Fibroblast of lung (primary cell): ENCODE measurements around the gene MEDAG. TPM values are rescaled to one million over a fixed set of nuclear protein-coding genes. Genes with fewer than 3 reads are reported as not detected.

Experiments
- DNase-seq, 2 donors: peaks; one replicate each; pipeline versions ENCODE4 v3.0.0 to v3.0.0-alpha.2; 2010; ENCODE audit warnings: low read depth in 2 of 2
- H2AFZ ChIP-seq: 2 replicates; pipeline ENCODE4 v1.5.1; 2012; ENCODE audit warnings: low read length, control low read depth, inconsistent platforms
- H3K27ac ChIP-seq: 2 replicates; pipeline ENCODE4 v1.5.1; 2011; ENCODE audit warnings: low read length, control low read depth; ENCODE audit not compliant: insufficient read depth
- H3K27me3 ChIP-seq: 2 replicates; pipeline ENCODE4 v1.5.1; 2011; ENCODE audit warnings: mild to moderate bottlenecking, low read length; ENCODE audit not compliant: control insufficient read depth, insufficient read depth
- H3K36me3 ChIP-seq: 2 replicates; pipeline ENCODE4 v1.5.1; 2011; ENCODE audit warnings: low read length; ENCODE audit not compliant: control insufficient read depth, insufficient read depth
- H3K4me1 ChIP-seq: 2 replicates; pipeline ENCODE4 v1.5.1; 2011; ENCODE audit warnings: low read length; ENCODE audit not compliant: control insufficient read depth, insufficient read depth; ENCODE audit errors: extremely low read depth
- H3K4me2 ChIP-seq: 2 replicates; pipeline ENCODE4 v1.5.1; 2011; ENCODE audit warnings: low read length, control low read depth; ENCODE audit not compliant: insufficient read depth; ENCODE audit errors: extremely low read depth
- H3K4me3 ChIP-seq, 4 experiments: fragments of 200-600 bp in 1 of 4; sonication (generic) in 1 of 4; replicated peaks in 1 of 4; 2 replicates each; pipeline ENCODE4 v1.5.1; 2011 to 2016; ENCODE audit warnings: low read length in 4 of 4, low read depth in 3 of 4, mild to moderate bottlenecking in 3 of 4, control low read depth in 2 of 4, inconsistent platforms in 1 of 4, mixed read lengths in 1 of 4; ENCODE audit not compliant: insufficient read depth in 1 of 4; ENCODE audit errors: control extremely low read depth in 1 of 4
- H3K79me2 ChIP-seq: 2 replicates; pipeline ENCODE4 v1.5.1; 2012; ENCODE audit warnings: mild to moderate bottlenecking, low read length, inconsistent platforms; ENCODE audit not compliant: control insufficient read depth, insufficient read depth
- H3K9ac ChIP-seq: 2 replicates; pipeline ENCODE4 v1.5.1; 2011; ENCODE audit warnings: mild to moderate bottlenecking, low read length, control low read depth; ENCODE audit not compliant: insufficient read depth
- H3K9me3 ChIP-seq: 2 replicates; pipeline ENCODE4 v1.5.1; 2012; ENCODE audit warnings: low read depth, low read length; ENCODE audit not compliant: control insufficient read depth, insufficient read depth
- H4K20me1 ChIP-seq: 2 replicates; pipeline ENCODE4 v1.5.1; 2011; ENCODE audit warnings: low read length; ENCODE audit not compliant: control insufficient read depth, insufficient read depth; ENCODE audit errors: extremely low read depth
- EZH2 ChIP-seq: IDR thresholded peaks from 2 replicates; pipeline ENCODE4 v1.5.1; 2012; ENCODE audit warnings: low read length, control low read depth, mild to moderate bottlenecking; ENCODE audit errors: missing control alignments
- polyA plus RNA-seq, 2 donors: library from polyadenylated mRNA; depleted of rRNA in 1 of 2; stranded (reverse) in 1 of 2; unstranded in 1 of 2; fragments of >200 nt; gene quantifications; 2 replicates each; pipeline ENCODE4 v1.2.1, GENCODE V29; 2011 to 2012; ENCODE audit warnings: missing spikeins in 1 of 2
- total RNA-seq: library from RNA; depleted of rRNA; stranded (reverse); fragments of >200 nt; gene quantifications from 2 replicates; pipeline ENCODE4 v1.2.1, GENCODE V29; 2014
- TF ChIP-seq, protein P1 (sequence below), 2 donors: IDR thresholded peaks in 1 of 2; conservative IDR thresholded peaks in 1 of 2; 1 replicate in 1 of 2; 2 replicates in 1 of 2; pipeline ENCODE4 v1.5.1; 2011 to 2012; ENCODE audit warnings: low read length in 2 of 2, control low read depth in 1 of 2, inconsistent platforms in 1 of 2, low read depth in 1 of 2, mild to moderate bottlenecking in 1 of 2

Gene MEDAG
- total and polyA plus RNA-seq, 2 donors (not counting 1 experiment from before 2014, with no cell fraction given) = 11.2 to 99.8 TPM

GRCh38 chr13:30874111-30874510 is 32.0 kb upstream of the MEDAG start:
- DNase-seq = no peak
- H3K4me1 ChIP-seq = peaks cover 42% of the 10 kb centered on the region
- no peaks in the 10 kb centered on the region for H3K36me3 ChIP-seq
- no peaks in the 10 kb centered on the region for H3K27me3 ChIP-seq
- H3K79me2 ChIP-seq = no peaks in the 10 kb centered on the region
- no peaks in the 10 kb centered on the region for H4K20me1 ChIP-seq
- no peaks in the 10 kb centered on the region for H3K9me3 ChIP-seq
- H3K4me3 ChIP-seq = no peak overlapping the region
- no peak for TF ChIP-seq EZH2
- TF ChIP-seq, protein P1, sequence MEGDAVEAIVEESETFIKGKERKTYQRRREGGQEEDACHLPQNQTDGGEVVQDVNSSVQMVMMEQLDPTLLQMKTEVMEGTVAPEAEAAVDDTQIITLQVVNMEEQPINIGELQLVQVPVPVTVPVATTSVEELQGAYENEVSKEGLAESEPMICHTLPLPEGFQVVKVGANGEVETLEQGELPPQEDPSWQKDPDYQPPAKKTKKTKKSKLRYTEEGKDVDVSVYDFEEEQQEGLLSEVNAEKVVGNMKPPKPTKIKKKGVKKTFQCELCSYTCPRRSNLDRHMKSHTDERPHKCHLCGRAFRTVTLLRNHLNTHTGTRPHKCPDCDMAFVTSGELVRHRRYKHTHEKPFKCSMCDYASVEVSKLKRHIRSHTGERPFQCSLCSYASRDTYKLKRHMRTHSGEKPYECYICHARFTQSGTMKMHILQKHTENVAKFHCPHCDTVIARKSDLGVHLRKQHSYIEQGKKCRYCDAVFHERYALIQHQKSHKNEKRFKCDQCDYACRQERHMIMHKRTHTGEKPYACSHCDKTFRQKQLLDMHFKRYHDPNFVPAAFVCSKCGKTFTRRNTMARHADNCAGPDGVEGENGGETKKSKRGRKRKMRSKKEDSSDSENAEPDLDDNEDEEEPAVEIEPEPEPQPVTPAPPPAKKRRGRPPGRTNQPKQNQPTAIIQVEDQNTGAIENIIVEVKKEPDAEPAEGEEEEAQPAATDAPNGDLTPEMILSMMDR (conservative IDR thresholded peaks at IDR 0.05 in 1 of 2, IDR thresholded peaks at IDR 0.05 in 1 of 2; ENCODE audit: low read depth in 1 of 2, low read length in 2 of 2) = no peak
- no peak overlapping the region for H3K4me2 ChIP-seq
- no peak overlapping the region for H2AFZ ChIP-seq
- no peak overlapping the region for H3K9ac ChIP-seq
- peak overlapping the region; percentile 97 for H3K27ac ChIP-seq

- Histone ChIP-seq H4K20me1 (no peaks in the 10 kb centered on the region), H3K36me3 (no peaks in the 10 kb centered on the region), H3K4me3 (no peak overlapping the region), H3K27me3 (no peaks in the 10 kb centered on the region), H2AFZ (no peak overlapping the region), H3K4me2 (no peak overlapping the region), H3K9ac (no peak overlapping the region), H3K4me1 (peaks cover 40% of the 10 kb centered on the region), H3K9me3 (no peaks in the 10 kb centered on the region), H3K79me2 (no peaks in the 10 kb centered on the region), H3K27ac (no peak overlapping the region)
- DNase-seq = no peak
- no peak for TF ChIP-seq EZH2
- TF ChIP-seq, protein P1 (conservative IDR thresholded peaks at IDR 0.05 in 1 of 2, IDR thresholded peaks at IDR 0.05 in 1 of 2; ENCODE audit: low read depth in 1 of 2, low read length in 2 of 2) = no peak
Measured at GRCh38 chr13:30874561-30874960, 31.5 kb upstream of the MEDAG start.

DNA sequence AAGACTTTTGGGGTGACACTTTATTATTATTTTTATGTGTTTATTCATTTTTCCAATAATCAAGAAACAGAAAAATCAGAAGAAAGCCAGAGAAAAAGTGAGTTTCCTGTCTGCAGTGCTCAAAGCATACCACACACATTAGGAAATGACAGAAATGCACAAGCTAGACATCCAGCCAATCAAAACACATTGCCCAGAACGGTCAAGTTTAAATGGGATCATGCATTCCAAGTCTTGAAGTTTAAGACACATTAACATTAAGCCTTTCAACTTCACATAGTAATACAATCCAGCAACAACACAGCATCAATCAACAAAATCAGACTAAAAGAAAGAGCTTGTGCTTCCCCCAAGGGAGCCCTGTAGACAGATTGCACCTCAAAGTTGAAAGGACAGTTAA is 28.7 kb upstream of the MEDAG start:
- Histone ChIP-seq H3K4me2 (no peak overlapping the region), H3K36me3 (no peaks in the 10 kb centered on the region), H3K4me1 (peaks cover 46% of the 10 kb centered on the region), H4K20me1 (no peaks in the 10 kb centered on the region), H3K79me2 (no peaks in the 10 kb centered on the region), H3K27ac (peak overlapping the region; percentile 49), H3K9me3 (no peaks in the 10 kb centered on the region), H3K9ac (no peak overlapping the region), H3K4me3 (no peak overlapping the region), H2AFZ (no peak overlapping the region), H3K27me3 (no peaks in the 10 kb centered on the region)
- TF ChIP-seq, protein P1 (conservative IDR thresholded peaks at IDR 0.05 in 1 of 2, IDR thresholded peaks at IDR 0.05 in 1 of 2; ENCODE audit: low read depth in 1 of 2, low read length in 2 of 2) = no peak
- no peak for TF ChIP-seq EZH2
- DNase-seq = peak; percentile 80 to 87
